Keratinocyte (primary cell): ENCODE measurements around the gene PLAAT2. TPM values are rescaled to one million over a fixed set of nuclear protein-coding genes. Genes with fewer than 3 reads are reported as not detected.

Experiments
- polyA plus RNA-seq, 5 experiments: library from polyadenylated mRNA; depleted of rRNA in 3 of 5; stranded (reverse) in 3 of 5; stranded (forward) in 1 of 5; unstranded in 1 of 5; fragments of >200 nt; gene quantifications; 1 replicate in 1 of 5; 2 replicates in 3 of 5; 3 replicates in 1 of 5; pipeline versions ENCODE4 v1.2.1 to v1.2.3, GENCODE V29; 2011 to 2012; ENCODE audit warnings: missing spikeins in 2 of 5, low read depth in 1 of 5, low replicate concordance in 1 of 5

The PLAAT2 gene
- polyA plus RNA-seq, 1 donor (not counting 4 experiments of a cell fraction or from before 2014, with no cell fraction given), result 0.29 TPM

Other genes starting within 250 kb of the PLAAT2 start
- gene SLC22A9, start 193.6 kb downstream of the PLAAT2 start, polyA plus RNA-seq, result not detected in 3 replicates
- not detected in 3 replicates for gene PLAAT5, start 72.2 kb downstream of the PLAAT2 start, polyA plus RNA-seq
- gene LGALS12, start 57.3 kb downstream of the PLAAT2 start, polyA plus RNA-seq, result not detected in 3 replicates
- gene PLAAT4, start 26.6 kb downstream of the PLAAT2 start, polyA plus RNA-seq, result 1.3 to 2.0 TPM (median 1.9 TPM) in 3 replicates
- gene PLAAT3, start 51.1 kb upstream of the PLAAT2 start, polyA plus RNA-seq, result 0.17 to 0.29 TPM (median 0.20 TPM) in 3 replicates
- 24.8 to 47.4 TPM (median 36.5 TPM) in 3 replicates for gene ATL3, start 108.0 kb upstream of the PLAAT2 start, polyA plus RNA-seq
- gene RTN3, start 118.1 kb upstream of the PLAAT2 start, polyA plus RNA-seq, result 29.3 to 53.2 TPM (median 50.8 TPM) in 3 replicates
- gene ZFTA, start 205.4 kb upstream of the PLAAT2 start, polyA plus RNA-seq, result 2.9 to 4.6 TPM (median 3.3 TPM) in 3 replicates